Glutamatergic neuron (in vitro differentiated cells): Measurements from ENCODE around the gene SMPDL3B. TPM values are rescaled to one million over a fixed set of nuclear protein-coding genes. Genes with fewer than 3 reads are reported as not detected.

Experiments used
- DNase-seq: peaks from one replicate; pipeline ENCODE4 v3.0.0; 2022
- H3K27ac Mint-ChIP-seq: one replicate; pipeline ENCODE4 v1.8.0; 2020; ENCODE audit warnings: mild to moderate bottlenecking, mixed read lengths, inconsistent platforms; ENCODE audit not compliant: unreplicated experiment
- H3K27me3 Mint-ChIP-seq: one replicate; pipeline ENCODE4 v1.8.0; 2020; ENCODE audit warnings: mild to moderate bottlenecking, moderate library complexity, mixed read lengths, inconsistent platforms; ENCODE audit not compliant: unreplicated experiment
- H3K36me3 Mint-ChIP-seq: one replicate; pipeline ENCODE4 v1.8.0; 2020; ENCODE audit warnings: mild to moderate bottlenecking, mixed read lengths, inconsistent platforms; ENCODE audit not compliant: unreplicated experiment
- H3K4me1 Mint-ChIP-seq: one replicate; pipeline ENCODE4 v1.8.0; 2020; ENCODE audit warnings: mild to moderate bottlenecking, low read depth, mixed read lengths, inconsistent platforms; ENCODE audit not compliant: unreplicated experiment
- H3K4me3 Mint-ChIP-seq: one replicate; pipeline ENCODE4 v1.8.0; 2020; ENCODE audit warnings: mild to moderate bottlenecking, mixed read lengths, inconsistent platforms; ENCODE audit not compliant: unreplicated experiment
- H3K9me3 Mint-ChIP-seq: one replicate; pipeline ENCODE4 v1.8.0; 2020; ENCODE audit warnings: mild to moderate bottlenecking, moderate library complexity, mixed read lengths, inconsistent platforms; ENCODE audit not compliant: unreplicated experiment
- CTCF ChIP-seq: fragments of 200-600 bp; sonication (generic); IDR thresholded peaks from one replicate; pipeline ENCODE4 v1.5.0; 2021; ENCODE audit not compliant: partially characterized antibody, unreplicated experiment
- total RNA-seq: library from RNA; stranded (reverse); fragmentation: NEBNext Ultra II Directional; extraction: Animal tissue kit (Norgen Biotek cat#: 25700); gene quantifications from one replicate; pipeline ENCODE4 v1.2.1, GENCODE V29; 2021; ENCODE audit not compliant: unreplicated experiment

SMPDL3B gene
- total RNA-seq, 1 donor from 2014 or later, result not detected

GRCh38 chr1:27938488-27938887 lies 3.7 kb downstream of the SMPDL3B start:
- no peak overlapping the region for H3K4me3 Mint-ChIP-seq
- TF ChIP-seq CTCF, result no peak
- no peak for DNase-seq
- H3K27me3 Mint-ChIP-seq, result peaks cover 4% of the 10 kb centered on the region
- H3K36me3 Mint-ChIP-seq, result no peaks in the 10 kb centered on the region
- H3K27ac Mint-ChIP-seq, result no peak overlapping the region
- H3K9me3 Mint-ChIP-seq, result no peaks in the 10 kb centered on the region
- peaks cover 6% of the 10 kb centered on the region for H3K4me1 Mint-ChIP-seq

- Mint-ChIP-seq H3K4me1 (peaks cover 4% of the 10 kb centered on the region), H3K9me3 (peaks cover 2% of the 10 kb centered on the region), H3K4me3 (no peak overlapping the region), H3K27me3 (peaks cover 2% of the 10 kb centered on the region), H3K36me3 (no peaks in the 10 kb centered on the region), H3K27ac (no peak overlapping the region)
- DNase-seq, result peak; percentile 46
- no peak for TF ChIP-seq CTCF
Observed at GRCh38 chr1:27940297-27940696, 5.5 kb downstream of the SMPDL3B start.

- no peak overlapping the region for H3K27ac Mint-ChIP-seq
- no peaks in the 10 kb centered on the region for H3K4me1 Mint-ChIP-seq
- H3K4me3 Mint-ChIP-seq, result no peak overlapping the region
- no peak for DNase-seq
- H3K9me3 Mint-ChIP-seq, result peaks cover 2% of the 10 kb centered on the region
- H3K36me3 Mint-ChIP-seq, result no peaks in the 10 kb centered on the region
- H3K27me3 Mint-ChIP-seq, result peaks cover 1% of the 10 kb centered on the region
- no peak for TF ChIP-seq CTCF
Observed at GRCh38 chr1:27940870-27941560, 6.2 kb downstream of the SMPDL3B start.

- Mint-ChIP-seq H3K4me3 (no peak overlapping the region), H3K27ac (no peak overlapping the region), H3K36me3 (no peaks in the 10 kb centered on the region), H3K27me3 (peaks cover 1% of the 10 kb centered on the region), H3K9me3 (peaks cover 2% of the 10 kb centered on the region), H3K4me1 (peaks cover 5% of the 10 kb centered on the region)
- DNase-seq, result no peak
- no peak for TF ChIP-seq CTCF
Observed at GRCh38 chr1:27941671-27942540, 7.1 kb downstream of the SMPDL3B start.

GRCh38 chr1:27945020-27945419 lies 10.2 kb downstream of the SMPDL3B start:
- no peak for TF ChIP-seq CTCF
- peaks cover 2% of the 10 kb centered on the region for H3K9me3 Mint-ChIP-seq
- DNase-seq, result no peak
- peaks cover 12% of the 10 kb centered on the region for H3K4me1 Mint-ChIP-seq
- no peak overlapping the region for H3K4me3 Mint-ChIP-seq
- no peak overlapping the region for H3K27ac Mint-ChIP-seq
- no peaks in the 10 kb centered on the region for H3K36me3 Mint-ChIP-seq
- H3K27me3 Mint-ChIP-seq, result peaks cover 1% of the 10 kb centered on the region
